IMR-90 (cell line): ENCODE measurements around the gene PPL. TPM values are rescaled to one million over a fixed set of nuclear protein-coding genes. Genes with fewer than 3 reads are reported as not detected.

Experiments used
- ATAC-seq: fragments of 200-7000 bp; cut with Tn5 transposase; 2 replicates; pipeline ENCODE4 v1.9.1; 2020; ENCODE audit warnings: low read depth, mild to moderate bottlenecking, moderate library complexity
- BruUV-seq: library from RNA; stranded (reverse); fragments of 400-500 nt; replicated peaks from 2 replicates; lab custom pipeline; 2021; lab: Mats Ljungman, UMichigan
- CTCF ChIA-PET: fragments of 300-600 bp; formaldehyde crosslinking; extraction: SDS; loops from one replicate; lab custom pipeline; 2021; ENCODE audit warnings: antibody characterized with exemption; lab: Yijun Ruan, JAX
- POLR2A ChIA-PET: fragments of 300-600 bp; sonication (Branson Sonifier 250); formaldehyde crosslinking; loops from one replicate; lab custom pipeline; 2022; ENCODE audit warnings: antibody characterized with exemption; ENCODE audit not compliant: unreplicated experiment; lab: Charles Lee
- DNase-seq: peaks from one replicate; pipeline ENCODE4 v3.0.0; 2013
- H2AFZ ChIP-seq: replicated peaks from 2 replicates; pipeline ENCODE3; 2013; ENCODE audit warnings: low read length, mild to moderate bottlenecking; ENCODE audit not compliant: poor library complexity
- H2AK5ac ChIP-seq: 2 replicates; pipeline ENCODE4 v1.6.1; 2013; ENCODE audit warnings: low read depth, low read length, inconsistent platforms
- H2AK9ac ChIP-seq: replicated peaks from 2 replicates; pipeline ENCODE3; 2013; ENCODE audit warnings: mild to moderate bottlenecking, low read depth, low read length, moderate library complexity; ENCODE audit not compliant: poor library complexity
- H2BK120ac ChIP-seq: 2 replicates; pipeline ENCODE4 v1.6.1; 2013; ENCODE audit warnings: low read depth, low read length, inconsistent platforms
- H2BK15ac ChIP-seq: 3 replicates; pipeline ENCODE4 v1.6.1; 2013; ENCODE audit warnings: low read depth, low read length, inconsistent platforms
- H2BK20ac ChIP-seq: 2 replicates; pipeline ENCODE4 v1.6.1; 2013; ENCODE audit warnings: low read depth, mild to moderate bottlenecking, inconsistent platforms, low read length, moderate library complexity
- H2BK5ac ChIP-seq: 2 replicates; pipeline ENCODE4 v1.6.1; 2013; ENCODE audit warnings: mild to moderate bottlenecking, low read depth, low read length, inconsistent platforms; ENCODE audit not compliant: poor library complexity, severe bottlenecking
- H3K14ac ChIP-seq: replicated peaks from 2 replicates; pipeline ENCODE4 v1.6.1; 2013; ENCODE audit warnings: low read depth, low read length, inconsistent platforms
- H3K18ac ChIP-seq: 2 replicates; pipeline ENCODE4 v1.6.1; 2013; ENCODE audit warnings: low read depth, low read length, control low read depth
- H3K23ac ChIP-seq: 2 replicates; pipeline ENCODE4 v1.6.1; 2013; ENCODE audit warnings: low read depth, low read length, inconsistent platforms
- H3K27ac ChIP-seq: 2 replicates; pipeline ENCODE4 v1.5.1; 2013; ENCODE audit warnings: mild to moderate bottlenecking, control low read depth, low read length; ENCODE audit not compliant: insufficient read depth
- H3K27me3 ChIP-seq: 2 replicates; pipeline ENCODE4 v1.6.1; 2013; ENCODE audit warnings: low read length; ENCODE audit not compliant: control insufficient read depth, insufficient read depth
- H3K36me3 ChIP-seq: 2 replicates; pipeline ENCODE4 v1.6.1; 2013; ENCODE audit warnings: low read length, mixed read lengths; ENCODE audit not compliant: control insufficient read depth, insufficient read depth
- H3K4ac ChIP-seq: 2 replicates; pipeline ENCODE4 v1.6.1; 2013; ENCODE audit warnings: low read depth, low read length, inconsistent platforms
- H3K4me1 ChIP-seq: 2 replicates; pipeline ENCODE4 v1.6.1; 2013; ENCODE audit warnings: low read length, mixed read lengths; ENCODE audit not compliant: control insufficient read depth, insufficient read depth
- H3K4me2 ChIP-seq: 2 replicates; pipeline ENCODE4 v1.6.1; 2013; ENCODE audit warnings: low read depth, mild to moderate bottlenecking, control low read depth, low read length, moderate library complexity
- H3K4me3 ChIP-seq: 2 replicates; pipeline ENCODE4 v1.5.1; 2013; ENCODE audit warnings: low read depth, mild to moderate bottlenecking, control low read depth, low read length, moderate library complexity; ENCODE audit not compliant: insufficient read depth
- H3K56ac ChIP-seq: 2 replicates; pipeline ENCODE4 v1.6.1; 2013; ENCODE audit warnings: low read length, inconsistent platforms; ENCODE audit not compliant: insufficient read depth; ENCODE audit errors: extremely low read depth
- H3K79me1 ChIP-seq, 2 experiments: 2 replicates each; pipeline ENCODE4 v1.6.1; 2013; ENCODE audit warnings: low read length in 2 of 2, inconsistent platforms in 1 of 2, low read depth in 1 of 2
- H3K9ac ChIP-seq: 2 replicates; pipeline ENCODE4 v1.6.1; 2013; ENCODE audit warnings: low read depth, low read length, control low read depth
- H3K9me1 ChIP-seq: 2 replicates; pipeline ENCODE4 v1.6.1; 2013; ENCODE audit warnings: low read length, inconsistent platforms; ENCODE audit not compliant: insufficient read depth
- H3K9me3 ChIP-seq: 2 replicates; pipeline ENCODE4 v1.6.1; 2013; ENCODE audit warnings: low read length; ENCODE audit not compliant: control insufficient read depth, insufficient read depth
- H4K20me1 ChIP-seq: 2 replicates; pipeline ENCODE4 v1.6.1; 2013; ENCODE audit warnings: low read length, inconsistent platforms; ENCODE audit not compliant: insufficient read depth
- H4K5ac ChIP-seq: 2 replicates; pipeline ENCODE4 v1.6.1; 2013; ENCODE audit warnings: mild to moderate bottlenecking, low read depth, low read length, control low read depth
- H4K8ac ChIP-seq, 2 experiments: 2 replicates each; pipeline ENCODE4 v1.6.1; 2013; ENCODE audit warnings: low read depth in 2 of 2, low read length in 2 of 2, control low read depth in 1 of 2, inconsistent platforms in 1 of 2
- H4K91ac ChIP-seq: 2 replicates; pipeline ENCODE4 v1.6.1; 2013; ENCODE audit warnings: low read depth, low read length, inconsistent platforms; ENCODE audit not compliant: insufficient read depth
- CEBPB ChIP-seq: IDR thresholded peaks from 2 replicates; pipeline ENCODE4 v1.6.1; 2012; ENCODE audit warnings: low read depth, low read length, improper control_type of control experiment
- ELK1 ChIP-seq: fragments of 150-350 bp; IDR thresholded peaks from 2 replicates; pipeline ENCODE4 v1.6.1; 2016; ENCODE audit warnings: low read depth, mild to moderate bottlenecking, low read length, moderate library complexity, borderline replicate concordance
- NFE2L2 ChIP-seq: fragments of 150-350 bp; IDR thresholded peaks from 2 replicates; pipeline ENCODE4 v1.6.1; 2016; ENCODE audit warnings: low read depth, mild to moderate bottlenecking, low read length
- USF2 ChIP-seq: fragments of 150-350 bp; IDR thresholded peaks from 2 replicates; pipeline ENCODE4 v1.6.1; 2017; ENCODE audit warnings: mild to moderate bottlenecking, antibody characterized with exemption, low read length, low read depth
- WGBS, 2 experiments: methylation state at CpG; one replicate each; pipeline versions ENCODE4 v1.1.5 to v1.1.7; 2013; ENCODE audit warnings: missing lambda C conversion rate in 2 of 2; ENCODE audit not compliant: insufficient read length in 1 of 2; ENCODE audit errors: extremely low coverage in 2 of 2; 5-methylcytosine and 5-hydroxymethylcytosine counted together
- dilution Hi-C: fragments of 300-500 bp; cut with HindIII; formaldehyde crosslinking; loops from one replicate; pipeline ENCODE4 v1.14.3; 2018; ENCODE audit warnings: low sequenced_read_pairs; ENCODE audit not compliant: unreplicated experiment
- in situ Hi-C: fragments of 300-500 bp; cut with MboI; formaldehyde crosslinking; loops from 3 replicates; pipeline ENCODE4 v1.14.3; 2019; ENCODE audit warnings: low sequenced_read_pairs, inconsistent platforms, mixed read lengths
- intact Hi-C: fragments of 100-400 bp; cut with micrococcal nuclease; formaldehyde crosslinking; loops from 2 replicates; pipeline ENCODE4 v1.10.0; 2022
- polyA plus RNA-seq, 3 experiments: library from polyadenylated mRNA; depleted of rRNA; stranded (reverse); fragments of >200 nt; gene quantifications; 2 replicates each; pipeline ENCODE4 v1.2.3, GENCODE V29; 2012; ENCODE audit warnings: low replicate concordance in 1 of 3
- total RNA-seq: library from RNA; depleted of rRNA; stranded (reverse); fragments of >200 nt; gene quantifications from 2 replicates; pipeline ENCODE4 v1.2.3, GENCODE V29; 2012

Gene PPL
- total and polyA plus RNA-seq, 2 of the 4 experiments (the other 2 are of a cell fraction): 0.34 to 0.36 TPM

GRCh38 chr16:4962716-4963115 is 25.8 kb upstream of the PPL start:
- no peak for ATAC-seq
- in situ Hi-C loops: loop anchor here (25.0 kb wide), 1 partner anchor 450 kb away; no protein-coding TSS in a partner anchor
- TF ChIP-seq CEBPB: no peak
- no peak for TF ChIP-seq ELK1
- no peak for TF ChIP-seq NFE2L2
- no peak for TF ChIP-seq USF2
- Histone ChIP-seq H3K56ac (no peak overlapping the region), H3K9ac (no peak overlapping the region), H3K23ac (no peak overlapping the region), H4K91ac (no peak overlapping the region), H3K4me1 (peaks cover 2% of the 10 kb centered on the region; the same call in 1 of the 2 replicates), H3K4me3 (no peak overlapping the region), H3K18ac (no peak overlapping the region), H3K36me3 (no peaks in the 10 kb centered on the region), H4K5ac (no peak overlapping the region), H3K27ac (no peak overlapping the region), H3K9me1 (peaks cover 4% of the 10 kb centered on the region; the same call in 1 of the 2 replicates), H2BK120ac (no peak overlapping the region), H4K8ac (no peak overlapping the region), H3K14ac (no peak overlapping the region), H3K27me3 (peaks cover 8% of the 10 kb centered on the region), H2AK5ac (no peak overlapping the region), H2AK9ac (no peak overlapping the region), H3K79me1 (no peaks in the 10 kb centered on the region), H3K4me2 (no peak overlapping the region), H3K9me3 (no peaks in the 10 kb centered on the region), H4K20me1 (peaks cover 6% of the 10 kb centered on the region), H2BK20ac (no peak overlapping the region), H2AFZ (no peak overlapping the region), H2BK5ac (no peak overlapping the region), H2BK15ac (no peak overlapping the region), H3K4ac (no peak overlapping the region)
- ChIA-PET POLR2A (no interaction called here), CTCF (no interaction called here)
- BruUV-seq: no TSS peak
- DNase-seq: no peak
- dilution Hi-C loops: no loop called here
- WGBS, 2 experiments: 20% methylated on average over 1 of the region's 7 CpGs; no CpG with 5 or more reads in 1 of the 2 experiments
- intact Hi-C loops: no loop called here
